Myometrial cell (primary cell): ENCODE results near the gene WASHC3. TPM values are rescaled to one million over a fixed set of nuclear protein-coding genes. Genes with fewer than 3 reads are reported as not detected.

Experiments
- total RNA-seq: library from RNA; depleted of rRNA; stranded (reverse); fragments of >200 nt; gene quantifications from 2 replicates; pipeline ENCODE4 v1.2.3, GENCODE V29; 2015

Gene WASHC3
- total RNA-seq = 57.1 and 78.7 TPM in 2 replicates

GRCh38 chr12:102061560-102062418, at the start of gene WASHC3:
Gene WASHC3, minus strand, starts transcription at chr12:102061991. Its CDS starts 29 bp downstream, at chr12:102061962.

Other genes starting within 250 kb of the WASHC3 start
- 19.6 and 23.6 TPM in 2 replicates for gene GNPTAB, start 231.0 kb downstream of the WASHC3 start, total RNA-seq
- 43.2 and 60.3 TPM in 2 replicates for gene DRAM1, start 184.4 kb downstream of the WASHC3 start, total RNA-seq
- 70.3 and 78.2 TPM in 2 replicates for gene NUP37, start 58.1 kb upstream of the WASHC3 start, total RNA-seq
- 8.9 and 15.1 TPM in 2 replicates for gene PARPBP, start 58.2 kb upstream of the WASHC3 start, total RNA-seq
- gene PMCH, start 135.8 kb upstream of the WASHC3 start, total RNA-seq = not detected in 2 replicates